ENCODE measurements around the gene TOX2.
A peak's percentile ranks its signal among the peaks of the same experiment; 100 is the strongest.

The TOX2 gene

GRCh38 chr20:43944653-43945235, 30.1 kb downstream of the TOX2 start:
- no peak overlapping the region for H3K27ac ChIP-seq
- TF ChIP-seq CTCF (IDR thresholded peaks at IDR 0.05) = no peak
- no peak overlapping the region for H3K4me2 ChIP-seq (ENCODE audit: low read length)
- no peak overlapping the region for H3K4me3 ChIP-seq (ENCODE audit: low read depth, low read length)
- no peak overlapping the region for H3K9ac ChIP-seq
- H3K27me3 ChIP-seq (ENCODE audit: control insufficient read depth, insufficient read depth, low read length) = no peaks in the 10 kb centered on the region
- H3K36me3 ChIP-seq (ENCODE audit: control insufficient read depth, insufficient read depth, low read length) = no peaks in the 10 kb centered on the region
- H3K79me2 ChIP-seq = no peaks in the 10 kb centered on the region
- H3K4me1 ChIP-seq = peaks cover 14% of the 10 kb centered on the region
- no peaks in the 10 kb centered on the region for H3K9me3 ChIP-seq (ENCODE audit: control insufficient read depth, low read length)
- H2AFZ ChIP-seq = no peak overlapping the region

GRCh38 chr20:43945391-43946205, 30.9 kb downstream of the TOX2 start:
- Histone ChIP-seq H3K79me2 (no peaks in the 10 kb centered on the region), H3K36me3 (ENCODE audit: control insufficient read depth, insufficient read depth, low read length) (no peaks in the 10 kb centered on the region), H2AFZ (peak overlapping the region; percentile 9), H3K9me3 (ENCODE audit: control insufficient read depth, low read length) (no peaks in the 10 kb centered on the region), H3K4me3 (ENCODE audit: low read depth, low read length) (no peak overlapping the region), H3K4me1 (peaks cover 22% of the 10 kb centered on the region), H3K27ac (no peak overlapping the region), H3K27me3 (ENCODE audit: control insufficient read depth, insufficient read depth, low read length) (no peaks in the 10 kb centered on the region), H3K4me2 (ENCODE audit: low read length) (no peak overlapping the region), H3K9ac (no peak overlapping the region)
- no peak for TF ChIP-seq CTCF (IDR thresholded peaks at IDR 0.05)

GRCh38 chr20:43946206-43946491, 31.5 kb downstream of the TOX2 start:
- Histone ChIP-seq H3K9ac (no peak overlapping the region), H3K9me3 (ENCODE audit: control insufficient read depth, low read length) (no peaks in the 10 kb centered on the region), H3K4me3 (ENCODE audit: low read depth, low read length) (no peak overlapping the region), H3K4me1 (peaks cover 24% of the 10 kb centered on the region), H3K36me3 (ENCODE audit: control insufficient read depth, insufficient read depth, low read length) (no peaks in the 10 kb centered on the region), H3K79me2 (no peaks in the 10 kb centered on the region), H3K27ac (no peak overlapping the region), H2AFZ (no peak overlapping the region), H3K4me2 (ENCODE audit: low read length) (no peak overlapping the region), H3K27me3 (ENCODE audit: control insufficient read depth, insufficient read depth, low read length) (no peaks in the 10 kb centered on the region)
- TF ChIP-seq CTCF (IDR thresholded peaks at IDR 0.05) = no peak

- H3K4me2 ChIP-seq (ENCODE audit: low read length) = no peak overlapping the region
- no peaks in the 10 kb centered on the region for H3K79me2 ChIP-seq
- no peak overlapping the region for H2AFZ ChIP-seq
- no peak overlapping the region for H3K4me3 ChIP-seq (ENCODE audit: low read depth, low read length)
- no peaks in the 10 kb centered on the region for H3K9me3 ChIP-seq (ENCODE audit: control insufficient read depth, low read length)
- no peaks in the 10 kb centered on the region for H3K36me3 ChIP-seq (ENCODE audit: control insufficient read depth, insufficient read depth, low read length)
- no peak for TF ChIP-seq CTCF (IDR thresholded peaks at IDR 0.05)
- H3K27me3 ChIP-seq (ENCODE audit: control insufficient read depth, insufficient read depth, low read length) = no peaks in the 10 kb centered on the region
- no peak overlapping the region for H3K27ac ChIP-seq
- H3K4me1 ChIP-seq = peaks cover 24% of the 10 kb centered on the region
- H3K9ac ChIP-seq = no peak overlapping the region
Measured at GRCh38 chr20:43946659-43947315, 32.1 kb downstream of the TOX2 start.

All from parathyroid adenoma (tissue), 2 donors.